Activated CD4-positive, alpha-beta T cell treated with anti-CD3 and anti-CD28 coated beads, Interleukin-2, Interleukin-4, amounts not matched to agents 100 ng/mL and 50 ng/mL, durations not matched to agents 16 hours and 8 hours (primary cell): ENCODE data around the gene KIF5B.

Experiments
- DNase-seq: peaks from one replicate; pipeline ENCODE4 v3.0.0-alpha.2; 2020; ENCODE audit warnings: low spot score

Gene KIF5B

DNA sequence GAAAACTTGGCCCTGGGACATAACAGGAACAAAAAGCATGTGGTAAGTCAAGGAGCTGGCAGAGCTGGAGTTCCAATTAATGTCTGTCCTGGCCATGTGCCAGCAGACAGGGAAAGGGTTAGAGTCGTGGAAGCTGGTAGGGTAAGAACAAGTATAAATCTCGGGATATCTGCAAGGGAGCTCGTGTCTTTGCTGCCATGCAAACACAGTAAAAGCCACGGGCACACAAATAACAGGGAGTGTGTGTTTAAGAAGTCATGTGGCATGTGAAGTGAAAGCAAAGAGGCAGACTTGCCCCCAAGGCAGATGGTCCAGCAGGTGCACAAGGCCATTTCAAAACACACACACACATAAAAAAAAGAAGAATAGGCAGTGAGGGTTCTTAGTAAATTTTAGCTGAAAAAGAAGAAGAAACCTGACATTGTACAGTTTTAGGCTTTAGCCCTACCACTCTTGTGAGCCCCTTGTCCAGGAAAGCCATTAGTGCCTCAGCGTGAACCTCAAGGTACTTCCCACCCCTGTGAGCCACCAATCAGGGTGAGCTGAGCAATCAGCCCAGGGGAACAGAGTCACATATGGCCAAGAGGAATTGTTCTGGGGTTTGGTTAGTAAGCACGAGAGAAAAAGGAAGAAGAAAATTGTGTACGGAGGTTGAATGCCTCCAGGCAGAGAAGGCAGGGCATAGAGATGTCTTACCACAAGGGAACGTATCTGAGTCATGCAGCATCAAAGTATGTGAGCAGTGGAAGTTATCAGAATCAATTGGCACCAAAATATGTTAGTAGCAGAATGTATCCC lies 94.7 kb downstream of the KIF5B start:
- DNase-seq = peak; percentile 19

DNA sequence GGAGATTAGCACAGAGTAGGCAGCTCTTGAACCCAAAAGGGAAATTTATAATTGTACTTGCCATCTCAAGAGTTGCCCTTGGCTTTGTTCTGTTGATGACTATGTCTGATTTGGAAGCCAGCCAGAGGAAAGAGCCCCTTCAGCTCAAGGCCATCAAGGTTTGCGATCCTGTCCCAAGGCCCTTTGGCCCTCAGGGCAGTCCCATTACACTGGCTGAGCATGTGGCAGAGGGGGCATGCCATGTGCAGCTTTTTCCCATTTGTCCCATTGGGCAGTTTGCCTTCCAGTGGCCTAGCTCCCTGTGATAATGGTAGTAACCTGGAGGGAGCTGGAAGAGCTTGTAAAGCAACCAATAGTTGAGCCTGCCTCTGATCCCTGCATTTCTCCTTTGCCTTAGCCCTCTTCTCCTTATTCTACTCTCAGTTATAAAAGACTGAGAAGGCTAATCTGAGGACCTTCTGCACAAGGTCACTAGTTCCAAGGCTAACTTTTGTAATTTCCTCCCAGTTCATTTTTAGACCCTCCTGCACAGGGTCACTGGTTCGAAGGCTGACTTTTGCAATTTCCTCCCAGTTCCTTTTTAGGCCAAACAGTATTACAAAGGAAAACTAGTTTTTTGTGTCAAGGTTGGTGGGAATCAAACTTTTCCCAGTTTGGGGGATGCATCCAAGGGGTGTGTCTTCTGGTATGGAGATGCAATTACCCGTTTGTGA lies 96.6 kb downstream of the KIF5B start:
- DNase-seq = no peak
